GM19463 (cell line): ENCODE measurements around the gene SENP7.
"Not testable (repeated sequence)": the region's sequence is repeated elsewhere in the genome, so short reads cannot be mapped to it uniquely, and the experiment has no call there.

Source experiments
- ATAC-seq: cut with Tn5 transposase; IDR thresholded peaks from one replicate; pipeline ENCODE4 v1.9.1; 2021; ENCODE audit warnings: mild to moderate bottlenecking, moderate library complexity; ENCODE audit not compliant: unreplicated experiment

Gene SENP7

GRCh38 chr3:101521211-101521701 is 8.2 kb upstream of the SENP7 start:
- ATAC-seq, result no peak

GRCh38 chr3:101519685-101520365 is 6.8 kb upstream of the SENP7 start:
- no peak for ATAC-seq

GRCh38 chr3:101518421-101518871 is 5.4 kb upstream of the SENP7 start:
- peak; percentile 96 for ATAC-seq

GRCh38 chr3:101513419-101513986 is 491 bp upstream of the SENP7 start:
- peak; percentile 24 for ATAC-seq

GRCh38 chr3:101512396-101512645 is 691 bp downstream of the SENP7 start:
- ATAC-seq, result peak; percentile 25

DNA sequence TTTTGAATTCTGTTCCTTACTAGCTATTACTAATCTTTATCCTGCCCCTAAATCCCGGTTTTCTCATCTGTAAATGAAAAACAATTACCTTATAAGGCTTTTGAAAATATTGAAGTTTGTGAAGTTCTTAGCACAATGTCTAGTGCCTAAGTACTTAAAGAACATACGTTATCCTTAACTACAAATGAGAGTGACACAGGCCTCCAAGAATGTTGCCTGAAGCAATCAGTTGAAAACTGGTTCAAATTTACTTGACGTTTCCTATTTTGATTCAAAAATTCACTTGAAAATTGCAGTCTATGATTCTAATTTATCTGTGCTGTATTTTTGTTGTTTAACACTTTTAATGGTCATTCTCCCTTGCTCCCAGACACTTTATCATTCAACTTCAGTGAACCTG is 3.2 kb downstream of the SENP7 start:
- no peak for ATAC-seq

- ATAC-seq, result no peak
Measured at GRCh38 chr3:101509281-101509680, 3.7 kb downstream of the SENP7 start.

DNA sequence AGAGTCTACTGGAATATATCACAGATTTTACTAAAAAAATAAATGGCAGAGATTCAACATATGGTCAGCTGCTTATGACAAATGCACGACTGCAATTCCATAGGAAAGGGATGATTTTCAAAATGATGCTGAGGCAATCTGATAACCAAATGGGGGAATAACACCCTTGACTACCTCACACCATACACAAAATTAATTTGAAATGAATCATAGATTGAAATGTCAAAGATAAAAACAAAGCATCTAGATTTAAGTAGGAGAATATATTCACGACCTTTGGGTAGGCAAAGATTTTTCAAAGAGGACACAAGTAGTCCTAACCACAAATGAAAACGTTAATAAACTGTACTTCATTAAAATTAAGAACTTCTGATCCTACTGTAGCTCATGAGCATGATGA is 11.2 kb downstream of the SENP7 start:
- ATAC-seq, result no peak

- no peak for ATAC-seq
Measured at GRCh38 chr3:101500208-101500607, 12.8 kb downstream of the SENP7 start.

GRCh38 chr3:101497803-101498202 is 15.2 kb downstream of the SENP7 start:
- ATAC-seq, result no peak

- ATAC-seq, result no peak
Measured at GRCh38 chr3:101495552-101495951, 17.5 kb downstream of the SENP7 start.

- no peak for ATAC-seq
Measured at GRCh38 chr3:101484805-101485620, 28.0 kb downstream of the SENP7 start.

DNA sequence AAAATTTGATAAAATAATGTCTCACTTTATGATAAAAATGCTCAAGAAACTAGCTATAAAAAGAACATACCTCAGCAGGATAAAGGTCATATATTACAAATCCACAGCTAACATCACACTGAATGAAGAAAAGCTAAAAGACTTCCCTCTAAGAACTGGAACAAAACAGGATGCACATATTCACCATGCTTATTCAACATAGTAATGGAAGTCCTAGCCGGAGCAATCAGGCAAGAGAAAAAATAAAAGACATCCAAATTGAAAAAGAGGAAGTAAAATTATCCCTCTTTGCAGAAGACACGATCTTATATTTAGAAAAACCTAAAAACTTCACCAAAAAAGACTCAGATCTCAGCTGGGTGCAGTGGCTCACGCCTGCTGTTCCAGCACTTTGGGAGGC is 34.0 kb downstream of the SENP7 start:
- ATAC-seq, result no peak

DNA sequence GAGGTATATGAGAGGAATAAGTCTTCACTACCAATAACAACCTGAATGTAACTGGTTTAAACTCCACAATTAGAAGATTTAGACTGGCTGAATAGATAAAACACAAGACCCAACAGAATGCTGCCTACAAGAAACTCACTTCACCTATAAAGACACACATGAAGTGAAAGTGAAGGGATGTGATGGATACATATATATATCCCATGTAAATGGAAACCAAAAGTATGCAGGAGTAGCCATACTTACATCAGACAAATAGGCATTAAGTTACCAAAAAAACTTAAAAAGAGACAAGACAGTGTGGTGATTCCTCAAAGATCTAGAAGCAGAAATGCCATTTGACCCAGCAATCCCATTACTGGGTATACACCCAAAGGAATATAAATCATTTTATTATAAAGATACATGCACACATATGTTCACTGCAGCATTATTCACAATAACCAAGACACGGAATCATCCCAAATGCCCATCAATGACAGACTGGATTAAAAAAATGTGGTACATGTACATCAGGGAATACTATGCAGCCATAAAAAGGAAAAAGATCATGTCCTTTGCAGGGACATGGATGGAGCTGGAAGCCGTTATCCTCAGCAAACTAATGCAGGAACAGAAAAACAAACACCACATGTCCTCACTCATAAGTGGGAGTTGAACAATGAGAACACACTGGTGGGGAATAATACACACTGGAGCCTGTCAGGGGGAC is 38.0 kb downstream of the SENP7 start:
- not testable (repeated sequence) for ATAC-seq

GRCh38 chr3:101468676-101469075 is 44.3 kb downstream of the SENP7 start:
- not testable (repeated sequence) for ATAC-seq

DNA sequence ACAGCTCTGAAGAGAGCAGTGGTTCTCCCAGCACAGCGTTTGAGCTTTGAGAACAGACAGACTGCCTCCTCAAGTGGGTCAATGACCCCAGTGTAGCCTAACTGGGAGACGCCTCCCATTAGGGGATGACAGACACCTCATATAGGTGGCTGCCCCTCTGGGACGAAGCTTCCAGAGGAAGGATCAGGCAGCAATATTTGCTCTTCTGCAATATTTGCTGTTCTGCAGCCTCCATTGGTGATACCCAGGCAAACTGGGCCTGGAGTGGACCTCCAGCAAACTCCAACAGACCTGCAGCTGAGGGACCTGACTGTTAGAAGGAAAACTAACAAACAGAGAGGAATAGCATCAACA is 45.7 kb downstream of the SENP7 start:
- not testable (repeated sequence) for ATAC-seq

GRCh38 chr3:101466465-101467309 is 46.3 kb downstream of the SENP7 start:
- ATAC-seq, result no peak

GRCh38 chr3:101464235-101464634 is 48.8 kb downstream of the SENP7 start:
- ATAC-seq, result no peak

- ATAC-seq, result no peak
Measured at GRCh38 chr3:101461451-101461850, 51.6 kb downstream of the SENP7 start.

GRCh38 chr3:101458387-101458786 is 54.6 kb downstream of the SENP7 start:
- ATAC-seq, result no peak

GRCh38 chr3:101454629-101455028 is 58.4 kb downstream of the SENP7 start:
- no peak for ATAC-seq
